ENCODE results near the gene FZD10.

The FZD10 gene

GRCh38 chr12:130214686-130215395, 52.6 kb downstream of the FZD10 start:
- no peak for DNase-seq

Measured in GOT3 (cell line).